H1 (cell line): ENCODE measurements around the gene PCED1B. TPM values are rescaled to one million over a fixed set of nuclear protein-coding genes. Genes with fewer than 3 reads are reported as not detected.

Source experiments
- CTCF ChIA-PET: fragments of 300-600 bp; sonication (Branson Sonifier 250); formaldehyde crosslinking; loops from one replicate; lab custom pipeline; 2021; ENCODE audit not compliant: partially characterized antibody; lab: Charles Lee
- POLR2A ChIA-PET: fragments of 300-600 bp; sonication (Branson Sonifier 250); formaldehyde crosslinking; loops from one replicate; lab custom pipeline; 2021; ENCODE audit warnings: inconsistent platforms; ENCODE audit not compliant: partially characterized antibody; lab: Charles Lee
- DNase-seq, 2 experiments: peaks; one replicate each; pipeline versions ENCODE4 v3.0.0 to v3.0.0-alpha.2; 2010 to 2022; ENCODE audit warnings: low spot score in 2 of 2, low read depth in 1 of 2, mixed read lengths in 1 of 2
- FAIRE-seq: peaks from 2 replicates; lab custom pipeline; 2011; peaks lifted over from hg19 to GRCh38; lab: Jason Lieb, UNC
- H2AFZ ChIP-seq: 2 replicates; pipeline ENCODE4 v1.8.1; 2012; ENCODE audit warnings: low read length, inconsistent platforms
- H2AK5ac ChIP-seq: 2 replicates; pipeline ENCODE4 v1.6.1; 2013; ENCODE audit warnings: low read depth, low read length
- H2BK120ac ChIP-seq: replicated peaks from 2 replicates; pipeline ENCODE3; 2013; ENCODE audit warnings: low read depth, low read length, inconsistent platforms
- H2BK12ac ChIP-seq: 2 replicates; pipeline ENCODE4 v1.6.1; 2013; ENCODE audit warnings: low read depth, low read length
- H2BK15ac ChIP-seq: 2 replicates; pipeline ENCODE4 v1.6.1; 2013; ENCODE audit warnings: low read length
- H2BK20ac ChIP-seq: 2 replicates; pipeline ENCODE4 v1.6.1; 2013; ENCODE audit warnings: low read length
- H2BK5ac ChIP-seq: 2 replicates; pipeline ENCODE4 v1.6.1; 2013; ENCODE audit warnings: low read depth, low read length
- H3K14ac ChIP-seq: 2 replicates; pipeline ENCODE4 v1.6.1; 2013; ENCODE audit warnings: inconsistent platforms; ENCODE audit not compliant: insufficient read length
- H3K18ac ChIP-seq: 2 replicates; pipeline ENCODE4 v1.6.1; 2013; ENCODE audit warnings: low read length; ENCODE audit errors: extremely low read depth
- H3K23ac ChIP-seq: 2 replicates; pipeline ENCODE4 v1.6.1; 2013; ENCODE audit warnings: inconsistent platforms; ENCODE audit not compliant: insufficient read length
- H3K23me2 ChIP-seq: 2 replicates; pipeline ENCODE4 v1.6.1; 2013; ENCODE audit warnings: low read depth, low read length
- H3K27ac ChIP-seq: 2 replicates; pipeline ENCODE4 v1.6.1; 2011; ENCODE audit warnings: low read depth, low read length, inconsistent platforms
- H3K27me3 ChIP-seq, 4 experiments: replicated peaks in 1 of 4; 1 replicate in 1 of 4; 2 replicates in 3 of 4; pipeline versions ENCODE4 v1.6.1 to v1.8.1; 2011 to 2013; ENCODE audit warnings: low read length in 3 of 4, mild to moderate bottlenecking in 3 of 4, inconsistent platforms in 2 of 4, mixed read lengths in 2 of 4, moderate library complexity in 1 of 4; ENCODE audit not compliant: control insufficient read depth in 3 of 4, insufficient read depth in 3 of 4; ENCODE audit errors: extremely low read depth in 1 of 4
- H3K36me3 ChIP-seq, 4 experiments: 2 replicates each; pipeline versions ENCODE4 v1.6.1 to v1.8.1; 2011 to 2013; ENCODE audit warnings: mild to moderate bottlenecking in 4 of 4, low read length in 3 of 4, moderate library complexity in 2 of 4, control low read depth in 1 of 4, inconsistent platforms in 1 of 4; ENCODE audit not compliant: insufficient read depth in 4 of 4, control insufficient read depth in 2 of 4
- H3K4ac ChIP-seq: replicated peaks from 2 replicates; pipeline ENCODE3; 2013; ENCODE audit warnings: low read length, low read depth, mixed read lengths, inconsistent platforms; ENCODE audit not compliant: insufficient read length
- H3K4me1 ChIP-seq, 4 experiments: replicated peaks in 1 of 4; 1 replicate in 1 of 4; 2 replicates in 3 of 4; pipeline versions ENCODE4 v1.6.1 to v1.8.1; 2011 to 2013; ENCODE audit warnings: low read length in 3 of 4, inconsistent platforms in 2 of 4, mixed read lengths in 1 of 4; ENCODE audit not compliant: insufficient read depth in 4 of 4, control insufficient read depth in 3 of 4
- H3K4me2 ChIP-seq, 2 experiments: 2 replicates each; pipeline versions ENCODE4 v1.6.1 to v1.8.1; 2011 to 2013; ENCODE audit warnings: low read depth in 2 of 2, low read length in 2 of 2, control low read depth in 1 of 2, inconsistent platforms in 1 of 2, mild to moderate bottlenecking in 1 of 2; ENCODE audit not compliant: insufficient read depth in 1 of 2
- H3K4me3 ChIP-seq, 4 experiments: fragments of 200-600, 300-600 bp in 1 of 4; sonication (generic), shearing (Covaris generic), sonication (Bioruptor Twin) in 1 of 4; 2 replicates each; pipeline versions ENCODE4 v1.5.1 to v1.8.1; 2011 to 2016; ENCODE audit warnings: low read length in 4 of 4, low read depth in 3 of 4, control low read depth in 2 of 4, inconsistent platforms in 2 of 4, mild to moderate bottlenecking in 2 of 4, mixed read lengths in 1 of 4, moderate library complexity in 1 of 4; ENCODE audit not compliant: insufficient read depth in 2 of 4; ENCODE audit errors: extremely low read depth in 1 of 4
- H3K56ac ChIP-seq: replicated peaks from 2 replicates; pipeline ENCODE3; 2013; ENCODE audit warnings: low read depth, mild to moderate bottlenecking, mixed read lengths, low read length, inconsistent platforms; ENCODE audit not compliant: insufficient read length
- H3K79me1 ChIP-seq: 2 replicates; pipeline ENCODE4 v1.6.1; 2013; ENCODE audit warnings: low read depth, low read length, control low read depth
- H3K79me2 ChIP-seq, 2 experiments: 2 replicates each; pipeline versions ENCODE4 v1.6.1 to v1.8.1; 2012 to 2013; ENCODE audit warnings: low read length in 2 of 2, mild to moderate bottlenecking in 2 of 2, inconsistent platforms in 1 of 2; ENCODE audit not compliant: insufficient read depth in 2 of 2, control insufficient read depth in 1 of 2
- H3K9ac ChIP-seq, 4 experiments: replicated peaks in 1 of 4; 1 replicate in 1 of 4; 2 replicates in 3 of 4; pipeline versions ENCODE4 v1.6.1 to v1.8.1; 2011 to 2013; ENCODE audit warnings: low read depth in 3 of 4, low read length in 3 of 4, control low read depth in 2 of 4, mild to moderate bottlenecking in 2 of 4, moderate library complexity in 2 of 4, inconsistent platforms in 1 of 4; ENCODE audit errors: extremely low read depth in 1 of 4
- H3K9me3 ChIP-seq, 2 experiments: 2 replicates each; pipeline versions ENCODE4 v1.6.1 to v1.8.1; 2012 to 2013; ENCODE audit warnings: mild to moderate bottlenecking in 2 of 2, moderate library complexity in 2 of 2, control low read depth in 1 of 2, inconsistent platforms in 1 of 2, low read depth in 1 of 2, low read length in 1 of 2, mixed read lengths in 1 of 2; ENCODE audit not compliant: insufficient read depth in 2 of 2
- H4K20me1 ChIP-seq, 2 experiments: replicated peaks in 1 of 2; 2 replicates each; pipeline versions ENCODE3 to v1.8.1; 2011 to 2013; ENCODE audit warnings: inconsistent platforms in 2 of 2, low read length in 2 of 2, mild to moderate bottlenecking in 1 of 2; ENCODE audit not compliant: insufficient read depth in 2 of 2, control insufficient read depth in 1 of 2
- H4K5ac ChIP-seq: 2 replicates; pipeline ENCODE4 v1.6.1; 2013; ENCODE audit warnings: low read length, low read depth, mixed read lengths, inconsistent platforms; ENCODE audit not compliant: insufficient read length
- H4K8ac ChIP-seq: 2 replicates; pipeline ENCODE4 v1.8.0; 2013; ENCODE audit warnings: mild to moderate bottlenecking, moderate library complexity, low read length, inconsistent platforms; ENCODE audit not compliant: insufficient read depth; ENCODE audit errors: extremely low read depth
- H4K91ac ChIP-seq: replicated peaks from 2 replicates; pipeline ENCODE3; 2013; ENCODE audit warnings: low read length, mixed read lengths, inconsistent platforms; ENCODE audit not compliant: insufficient read length
- ASH2L ChIP-seq: fragments of 200-600, 300-600 bp; sonication (generic); IDR thresholded peaks from one replicate; pipeline ENCODE4 v1.7.1; 2017; ENCODE audit warnings: low read length
- BRCA1 ChIP-seq: IDR thresholded peaks from 2 replicates; pipeline ENCODE4 v1.6.1; 2012; ENCODE audit warnings: low read depth, low read length, improper control_type of control experiment
- CBX8 ChIP-seq: fragments of 300-800, 300-1000 bp; sonication (generic); IDR thresholded peaks from 2 replicates; pipeline ENCODE4 v1.7.1; 2016; ENCODE audit warnings: low read depth, low read length, borderline replicate concordance
- E2F6 ChIP-seq: IDR thresholded peaks from 2 replicates; pipeline ENCODE4 v1.6.1; 2012; ENCODE audit warnings: inconsistent platforms
- GABPA ChIP-seq: IDR thresholded peaks from 2 replicates; pipeline ENCODE4 v1.6.1; 2011; ENCODE audit warnings: mild to moderate bottlenecking, low read length, moderate library complexity, borderline replicate concordance; ENCODE audit not compliant: insufficient read depth
- JUND ChIP-seq: IDR thresholded peaks from 2 replicates; pipeline ENCODE4 v1.6.1; 2011; ENCODE audit warnings: mild to moderate bottlenecking, improper control_type of control experiment, low read length
- KDM4A ChIP-seq: IDR thresholded peaks from one replicate; pipeline ENCODE4 v1.7.1; 2012; ENCODE audit warnings: low read depth, mild to moderate bottlenecking, moderate library complexity, low read length, inconsistent platforms; ENCODE audit not compliant: severe bottlenecking
- RXRA ChIP-seq: IDR thresholded peaks from 2 replicates; pipeline ENCODE4 v1.6.1; 2011; ENCODE audit warnings: low read depth, mild to moderate bottlenecking, low read length, moderate library complexity; ENCODE audit not compliant: insufficient read depth
- SP4 ChIP-seq: IDR thresholded peaks from 2 replicates; pipeline ENCODE4 v1.6.1; 2012; ENCODE audit warnings: low read length, inconsistent platforms
- WGBS, 2 experiments: shearing (Covaris generic) in 1 of 2; methylation state at CpG; one replicate each; pipeline versions ENCODE4 v1.1.6 to v1.1.7; 2013 to 2015; ENCODE audit warnings: low lambda C conversion rate in 2 of 2, mixed read lengths in 2 of 2, inconsistent platforms in 1 of 2, low coverage in 1 of 2, missing lambda C conversion rate in 1 of 2; ENCODE audit not compliant: insufficient replicate concordance in 2 of 2, insufficient coverage in 1 of 2, insufficient read length in 1 of 2; ENCODE audit errors: extremely low coverage in 1 of 2, missing lambda C conversion rate in 1 of 2; 5-methylcytosine and 5-hydroxymethylcytosine counted together
- polyA plus RNA-seq, 7 experiments: library from polyadenylated mRNA; depleted of rRNA in 3 of 7; stranded (reverse) in 5 of 7; unstranded in 2 of 7; fragments of >200 nt in 5 of 7; fragments of 200-250 nt in 2 of 7; gene quantifications; 1 replicate in 5 of 7; 2 replicates in 1 of 7; 4 replicates in 1 of 7; pipeline versions ENCODE4 v1.2.1 to v1.2.3, GENCODE V29; 2011 to 2013; ENCODE audit warnings: missing spikeins in 2 of 7, mixed read lengths in 2 of 7
- total RNA-seq: library from RNA; stranded (reverse); fragmentation: NEBNext Ultra II Directional; extraction: Animal tissue kit (Norgen Biotek cat#: 25700); gene quantifications from 2 replicates; pipeline ENCODE4 v1.2.1, GENCODE V29; 2021
- TF ChIP-seq, protein P1 (sequence below): IDR thresholded peaks from 2 replicates; pipeline ENCODE4 v1.6.1; 2012; ENCODE audit warnings: low read length, inconsistent platforms

The PCED1B gene
- total and polyA plus RNA-seq, 2 of the 8 experiments (the other 6 are each of a cell fraction or from before 2014, with no cell fraction given) = 4.7 to 5.4 TPM

DNA sequence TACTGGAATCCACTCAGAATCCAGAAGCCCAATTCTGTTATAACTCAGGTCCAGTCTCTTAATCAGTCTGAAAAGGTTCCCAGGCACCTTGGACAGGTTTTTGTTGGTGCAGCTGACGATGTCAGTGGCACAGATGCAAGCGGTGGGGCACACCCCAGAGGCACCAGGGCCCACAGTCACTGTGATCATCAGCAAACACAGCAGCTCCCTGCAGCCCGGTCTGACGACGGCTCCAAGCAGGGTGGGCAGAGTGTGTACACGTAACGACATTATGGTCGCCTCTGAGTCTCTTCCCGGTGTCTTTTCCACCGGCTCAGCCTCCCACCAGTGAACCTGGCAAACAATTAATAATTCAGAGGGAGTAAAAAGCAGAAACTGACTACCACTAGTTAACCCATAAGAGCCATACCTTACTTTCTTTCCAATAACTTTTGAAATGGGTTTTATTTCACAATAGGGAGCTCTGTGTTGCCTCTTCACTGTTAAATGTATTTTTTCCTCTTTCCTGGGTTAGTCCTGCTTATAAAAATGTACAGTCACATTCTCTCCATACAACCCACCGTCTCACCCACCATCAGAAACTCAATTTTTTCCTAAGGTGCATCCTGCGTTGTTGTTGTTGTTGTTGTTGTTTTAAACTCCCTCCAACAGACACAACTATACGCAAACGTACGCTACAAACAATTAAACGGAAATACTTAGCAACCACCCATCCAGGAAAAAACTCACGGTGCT lies 521 bp upstream of the PCED1B start:
- H2BK15ac ChIP-seq = no peak overlapping the region
- no peaks in the 10 kb centered on the region for H4K20me1 ChIP-seq
- WGBS, 2 experiments = 40% methylated on average over 17 of the region's 17 CpGs; no CpG with 5 or more reads in 1 of the 2 experiments
- no peak overlapping the region for H3K14ac ChIP-seq
- H2BK12ac ChIP-seq = no peak overlapping the region
- H2AFZ ChIP-seq = peak overlapping the region; percentile 88
- DNase-seq (no peak), FAIRE-seq (no peak)
- H4K91ac ChIP-seq = no peak overlapping the region
- no peak overlapping the region for H2AK5ac ChIP-seq
- H2BK120ac ChIP-seq = no peak overlapping the region
- H3K4me2 ChIP-seq = peak overlapping the region; percentile 80 to 93
- H3K79me2 ChIP-seq = no peaks in the 10 kb centered on the region
- ChIA-PET CTCF (interaction anchor here (1.1 to 3.3 kb wide), 7 partner anchors 8 to 329 kb away, joined by 4 to 21 read pairs (median 5); no protein-coding TSS in a partner anchor), POLR2A (interaction anchor here (2.4 kb wide), 1 partner anchor 10 kb away, joined by 5 read pairs; no protein-coding TSS in a partner anchor)
- H3K27ac ChIP-seq = no peak overlapping the region
- no peak overlapping the region for H3K9ac ChIP-seq
- no peak overlapping the region for H3K4ac ChIP-seq
- H3K36me3 ChIP-seq = no peaks in the 10 kb centered on the region
- peak overlapping the region; percentile 47 to 80 (median 67) for H3K4me3 ChIP-seq
- peaks cover 0 to 7% (median 1%) of the 10 kb centered on the region in 4 experiments; a peak in 2 of 7 replicates for H3K4me1 ChIP-seq
- H3K79me1 ChIP-seq = no peaks in the 10 kb centered on the region
- no peak overlapping the region for H4K5ac ChIP-seq
- H2BK5ac ChIP-seq = no peak overlapping the region
- no peak overlapping the region for H3K56ac ChIP-seq
- no peak overlapping the region for H4K8ac ChIP-seq
- no peaks in the 10 kb centered on the region for H3K9me3 ChIP-seq
- no peak overlapping the region for H2BK20ac ChIP-seq
- peaks cover 13% of the 10 kb centered on the region for H3K23me2 ChIP-seq
- H3K18ac ChIP-seq = no peak overlapping the region
- H3K23ac ChIP-seq = no peak overlapping the region
- peaks cover 0 to 23% (median 10%) of the 10 kb centered on the region in 4 experiments; a peak in 6 of 7 replicates for H3K27me3 ChIP-seq
- TF ChIP-seq CBX8 (no peak), SP4 (no peak), JUND (no peak), E2F6 (no peak), ASH2L (no peak), BRCA1 (no peak), GABPA (no peak), RXRA (no peak), KDM4A (no peak)
- TF ChIP-seq, protein P1, sequence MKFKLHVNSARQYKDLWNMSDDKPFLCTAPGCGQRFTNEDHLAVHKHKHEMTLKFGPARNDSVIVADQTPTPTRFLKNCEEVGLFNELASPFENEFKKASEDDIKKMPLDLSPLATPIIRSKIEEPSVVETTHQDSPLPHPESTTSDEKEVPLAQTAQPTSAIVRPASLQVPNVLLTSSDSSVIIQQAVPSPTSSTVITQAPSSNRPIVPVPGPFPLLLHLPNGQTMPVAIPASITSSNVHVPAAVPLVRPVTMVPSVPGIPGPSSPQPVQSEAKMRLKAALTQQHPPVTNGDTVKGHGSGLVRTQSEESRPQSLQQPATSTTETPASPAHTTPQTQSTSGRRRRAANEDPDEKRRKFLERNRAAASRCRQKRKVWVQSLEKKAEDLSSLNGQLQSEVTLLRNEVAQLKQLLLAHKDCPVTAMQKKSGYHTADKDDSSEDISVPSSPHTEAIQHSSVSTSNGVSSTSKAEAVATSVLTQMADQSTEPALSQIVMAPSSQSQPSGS = no peak
